GM21786 (cell line): ENCODE data around the gene FGGY.
"Not testable (repeated sequence)": the region's sequence is repeated elsewhere in the genome, so short reads cannot be mapped to it uniquely, and the experiment has no call there.

ENCODE experiments used
- ATAC-seq: cut with Tn5 transposase; IDR thresholded peaks from one replicate; pipeline ENCODE4 v1.9.1; 2021; ENCODE audit not compliant: unreplicated experiment

Gene FGGY

DNA sequence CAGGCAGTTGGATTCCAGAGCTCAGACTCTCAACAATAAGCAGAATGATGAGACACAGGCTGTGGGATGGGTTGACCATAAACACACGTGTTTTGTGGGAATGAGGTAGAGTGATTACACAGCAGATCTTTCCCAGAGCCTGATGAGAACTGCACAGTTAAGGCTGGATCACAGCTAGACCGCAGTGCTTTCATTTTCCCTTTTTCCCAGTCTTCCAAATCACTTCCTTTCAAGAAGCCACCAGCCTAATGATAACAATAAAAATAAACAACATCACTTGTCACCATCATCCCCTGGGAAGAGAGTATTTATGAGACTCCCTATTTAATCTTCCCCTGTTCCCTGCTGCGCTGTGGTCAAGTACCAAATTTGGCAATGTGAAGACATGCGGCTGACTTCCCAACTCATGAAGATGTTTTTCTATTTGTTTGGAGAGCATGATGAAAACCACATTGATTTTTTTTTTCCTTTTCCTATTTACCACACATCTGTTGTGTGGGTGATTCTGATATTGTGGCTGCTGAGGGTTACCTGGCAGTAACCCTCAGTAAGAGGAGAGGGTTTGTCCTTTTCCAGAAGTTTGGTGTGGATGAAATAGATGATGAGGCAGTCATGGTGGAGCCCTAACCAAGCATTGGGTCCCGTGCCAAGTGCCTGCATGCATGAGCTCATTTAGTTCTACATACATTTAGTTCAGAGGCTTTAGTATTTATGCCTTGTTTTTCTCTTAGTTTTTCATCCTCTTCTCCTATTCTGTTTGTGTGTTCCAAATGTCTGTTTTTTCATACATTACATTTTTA is 268.9 kb downstream of the FGGY start:
- ATAC-seq, result no peak

DNA sequence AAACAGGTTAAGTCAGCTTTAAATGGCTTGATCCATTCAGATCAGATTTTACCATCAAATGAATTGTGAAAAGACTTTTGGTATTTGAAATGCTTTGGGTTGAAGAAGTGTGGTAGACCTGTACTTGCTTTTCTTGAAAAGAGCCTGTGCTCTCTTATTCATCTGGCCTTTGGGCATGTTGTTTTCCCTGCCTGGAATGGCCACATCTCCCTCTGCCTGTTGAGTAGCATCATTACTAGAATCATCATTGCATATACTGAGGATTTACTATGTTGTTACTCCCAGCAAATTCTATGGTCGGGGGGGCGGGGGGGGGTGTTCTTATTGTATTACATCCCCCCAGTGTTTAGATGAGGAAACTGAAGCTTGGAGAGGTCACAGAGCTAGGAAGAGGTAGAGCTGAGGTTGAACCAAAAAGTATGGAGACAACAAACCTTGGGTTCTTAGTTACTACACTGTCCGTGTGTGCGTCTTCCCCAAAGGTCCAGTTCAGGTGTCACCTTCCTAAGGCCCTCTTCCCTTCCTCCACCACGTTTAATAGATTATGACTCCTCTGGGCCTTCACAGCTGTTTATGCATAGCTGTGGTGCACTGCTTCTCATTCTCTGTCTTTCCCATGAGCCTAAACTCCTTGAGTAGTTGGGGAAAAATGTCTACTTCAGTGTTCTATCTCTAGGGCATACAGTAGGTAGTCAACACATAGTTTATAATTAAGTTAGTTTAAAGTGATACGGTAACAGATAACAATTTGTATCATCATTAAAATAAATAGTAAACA is 271.5 kb downstream of the FGGY start:
- ATAC-seq, result no peak

DNA sequence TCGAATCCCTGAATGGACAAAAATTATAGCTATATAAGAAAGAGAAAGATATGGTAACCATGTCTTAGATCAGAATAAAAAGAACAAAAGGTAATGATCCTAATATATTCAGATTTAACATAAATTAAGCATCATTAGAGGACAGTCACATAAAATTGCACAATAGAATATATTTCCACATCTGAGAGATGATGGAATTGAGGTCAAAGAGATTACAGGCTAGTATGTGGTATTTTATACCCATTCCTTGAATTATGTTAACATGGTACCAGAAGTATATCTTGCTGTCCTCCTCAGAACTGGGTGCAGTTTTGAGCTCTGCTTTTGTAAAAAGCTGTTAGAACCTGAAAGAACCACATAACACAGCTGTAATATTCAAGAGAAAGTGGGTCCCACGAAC is 272.3 kb downstream of the FGGY start:
- no peak for ATAC-seq

DNA sequence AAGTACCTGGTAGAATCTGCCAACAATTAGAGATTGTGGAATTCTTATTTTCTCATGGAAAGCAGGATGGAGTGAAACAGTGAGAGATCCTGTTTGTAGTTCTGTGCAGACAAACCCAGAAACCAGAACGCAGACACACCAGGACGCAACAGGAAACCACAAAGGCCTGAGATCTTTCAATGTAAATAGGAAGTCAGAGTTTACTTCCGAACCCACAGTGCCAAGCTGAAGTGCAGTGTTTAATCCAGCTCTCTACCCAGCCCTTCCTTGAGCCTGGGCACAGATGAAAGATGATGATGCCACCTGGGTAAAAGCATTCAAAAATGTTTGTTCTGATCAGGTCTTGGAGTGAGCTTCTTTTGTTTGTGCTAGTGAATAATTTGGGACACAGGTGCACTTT is 273.6 kb downstream of the FGGY start:
- peak; percentile 81 for ATAC-seq

DNA sequence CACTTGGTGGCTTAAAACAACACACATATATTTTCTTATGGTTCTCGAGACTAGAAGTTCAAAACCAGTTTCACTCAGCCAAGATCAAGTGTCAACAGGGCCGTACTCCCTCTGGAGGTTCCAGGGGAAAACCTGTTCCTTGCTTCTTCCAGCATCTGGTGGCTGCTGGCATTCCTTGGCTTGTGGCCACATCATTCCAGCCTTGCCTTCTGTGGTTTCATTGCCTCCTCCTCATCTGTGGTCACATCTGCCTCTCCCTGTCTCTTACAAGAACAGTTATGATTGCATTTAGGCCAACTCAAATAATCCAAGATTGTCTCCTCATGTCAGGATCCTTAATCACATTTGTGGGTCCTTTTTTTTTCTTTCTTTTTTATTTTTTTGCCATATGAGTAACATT is 277.2 kb downstream of the FGGY start:
- ATAC-seq, result no peak

DNA sequence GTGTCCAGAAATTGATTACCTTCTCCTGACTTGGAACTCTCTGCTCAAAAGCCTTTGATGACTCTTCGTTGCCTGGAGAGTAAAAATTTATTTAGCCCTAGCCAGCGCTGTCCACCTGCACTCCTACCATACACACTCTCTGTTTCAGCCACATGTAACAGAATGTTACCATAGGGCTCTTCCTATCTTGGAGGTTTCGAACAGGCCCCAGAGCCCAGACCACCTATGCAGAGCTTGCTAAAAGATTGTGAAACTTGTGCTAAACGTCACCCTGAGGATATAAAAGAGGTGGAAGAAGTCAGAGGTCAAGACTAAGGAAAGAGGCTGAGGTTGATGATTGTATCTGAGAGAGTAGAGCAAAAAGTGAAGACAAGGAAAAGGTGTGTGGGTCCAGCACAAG is 280.9 kb downstream of the FGGY start:
- ATAC-seq, result no peak

DNA sequence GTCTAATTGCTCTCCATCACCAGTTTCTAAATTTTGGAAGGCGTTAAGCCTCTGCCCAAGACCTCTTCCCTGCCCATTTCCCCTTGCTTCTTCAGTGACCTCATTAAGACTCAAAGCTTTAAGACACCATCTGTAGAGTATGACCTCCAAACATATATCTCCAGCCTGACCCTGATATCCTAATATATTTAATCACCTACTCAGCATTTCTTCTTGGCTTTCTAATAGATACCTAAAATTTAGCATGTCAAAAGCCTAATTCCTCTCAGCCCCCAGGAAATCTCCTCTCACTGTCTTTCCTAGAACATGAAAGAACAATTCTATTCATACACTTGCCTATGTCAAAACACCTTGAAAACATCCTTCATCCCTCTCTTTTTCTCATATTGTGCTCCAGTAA is 282.3 kb downstream of the FGGY start:
- ATAC-seq, result no peak

DNA sequence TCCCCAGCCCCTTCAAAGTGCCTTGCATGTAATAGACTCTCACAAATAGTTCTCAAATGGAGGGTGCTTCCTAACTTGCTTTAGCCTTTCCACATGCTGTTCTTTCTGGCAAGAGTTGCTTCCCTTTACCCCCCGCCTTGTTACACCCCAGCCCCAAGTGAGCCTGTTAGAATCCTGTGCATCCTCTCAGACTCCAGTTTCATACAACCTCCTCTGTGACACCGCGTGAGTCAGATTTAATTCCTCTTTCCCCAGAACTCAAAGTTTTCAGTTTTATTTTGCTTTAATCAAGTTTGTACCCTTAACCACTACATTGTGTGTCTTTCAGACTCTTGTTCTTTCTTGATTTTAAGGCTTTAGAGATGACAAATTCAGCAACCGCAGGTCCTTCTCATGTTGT is 283.4 kb downstream of the FGGY start:
- ATAC-seq, result no peak

DNA sequence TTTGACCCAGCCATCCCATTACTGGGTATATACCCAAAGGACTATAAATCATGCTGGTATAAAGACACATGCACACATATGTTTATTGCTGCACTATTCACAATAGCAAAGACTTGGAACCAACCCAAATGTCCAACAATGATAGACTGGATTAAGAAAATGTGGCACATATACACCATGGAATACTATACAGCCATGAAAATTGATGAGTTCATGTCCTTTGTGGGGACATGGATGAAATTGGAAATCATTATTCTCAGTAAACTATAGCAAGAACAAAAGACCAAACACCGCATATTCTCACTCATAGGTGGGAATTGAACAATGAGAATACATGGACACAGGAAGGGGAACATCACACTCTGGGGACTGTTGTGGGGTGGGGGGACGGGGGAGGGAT is 295.5 kb downstream of the FGGY start:
- ATAC-seq, result not testable (repeated sequence)

DNA sequence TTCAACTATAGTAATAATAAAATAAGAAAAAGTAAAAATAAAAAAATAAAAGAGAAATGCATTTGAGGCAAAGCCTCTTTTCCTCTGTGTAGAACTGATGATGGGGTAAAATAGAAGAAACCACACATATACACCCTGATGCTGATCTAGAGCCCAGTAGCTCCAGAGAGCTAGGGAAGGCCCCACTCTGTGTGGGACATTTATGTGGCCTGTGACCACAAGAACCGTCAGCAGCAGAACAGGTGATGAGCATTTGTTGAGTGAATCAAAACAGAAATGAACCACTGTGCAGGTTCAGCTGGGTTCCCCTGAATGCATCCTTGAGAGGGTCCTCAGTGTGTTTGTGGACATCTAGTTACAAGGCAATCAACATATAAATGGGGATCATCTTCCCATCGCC is 296.0 kb downstream of the FGGY start:
- peak; percentile 68 for ATAC-seq

DNA sequence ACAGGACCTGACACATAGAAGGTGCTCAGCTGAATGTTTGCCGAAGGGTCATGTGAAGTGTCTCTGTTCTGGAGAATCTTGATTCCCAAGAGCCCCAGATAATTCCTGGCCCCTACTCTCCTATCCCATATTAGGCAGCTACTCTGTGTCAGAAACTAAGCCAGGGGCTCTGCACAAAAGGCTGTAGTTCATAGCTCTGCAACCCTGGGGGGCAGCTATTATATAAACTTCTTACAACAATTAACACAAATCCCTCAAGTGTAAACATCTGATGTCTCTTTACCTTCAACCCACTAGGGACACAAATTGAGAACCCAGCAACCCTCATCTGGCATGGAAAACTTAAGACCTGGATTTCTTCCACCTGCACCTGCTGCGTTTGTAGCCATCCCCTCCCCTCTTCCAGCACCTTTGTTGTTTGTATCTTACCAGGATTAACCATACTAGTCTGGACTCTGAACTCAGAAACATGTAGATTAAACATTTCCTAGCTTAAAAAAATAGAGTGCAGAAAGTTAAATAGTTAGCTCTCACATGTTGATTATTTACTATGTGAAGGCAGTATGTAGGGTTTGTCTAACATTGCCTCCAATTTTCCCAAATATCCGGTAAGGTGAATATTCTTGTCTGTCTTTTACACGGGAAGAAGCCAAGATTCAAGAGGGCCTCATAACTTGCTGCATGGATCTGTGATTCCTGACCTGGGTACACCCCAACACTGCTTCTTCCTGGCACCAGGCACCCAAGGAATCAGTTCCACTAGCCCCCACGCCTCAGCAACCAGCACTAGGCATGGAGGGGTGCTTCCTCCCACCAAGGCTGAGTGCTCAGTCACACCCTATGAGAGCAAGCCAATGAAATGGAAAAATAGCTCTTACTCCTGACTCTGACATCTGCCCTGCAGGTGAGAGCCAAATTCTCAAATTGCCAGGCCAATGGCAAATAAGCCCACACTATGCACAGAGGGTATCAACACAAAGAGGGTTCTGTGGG is 297.2 kb downstream of the FGGY start:
- no peak for ATAC-seq

DNA sequence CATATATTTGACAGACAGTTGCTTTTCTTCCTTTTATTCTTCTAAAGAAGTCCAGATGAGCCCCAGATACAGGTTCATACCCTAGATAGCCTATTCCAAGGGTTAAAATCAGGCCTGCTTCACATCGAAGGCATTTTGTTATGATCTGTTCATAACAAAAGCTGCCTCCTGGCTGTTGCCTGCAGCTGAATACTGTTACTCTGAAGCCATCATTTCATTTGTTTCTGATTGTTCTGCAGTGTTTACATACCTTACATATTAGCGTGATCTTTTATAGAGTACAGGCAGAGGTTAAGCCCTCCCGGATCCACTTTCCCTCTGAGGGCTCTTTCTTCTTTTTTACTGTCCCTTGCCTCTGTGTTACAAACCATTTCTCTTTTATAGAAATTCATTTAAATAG is 298.9 kb downstream of the FGGY start:
- ATAC-seq, result no peak

DNA sequence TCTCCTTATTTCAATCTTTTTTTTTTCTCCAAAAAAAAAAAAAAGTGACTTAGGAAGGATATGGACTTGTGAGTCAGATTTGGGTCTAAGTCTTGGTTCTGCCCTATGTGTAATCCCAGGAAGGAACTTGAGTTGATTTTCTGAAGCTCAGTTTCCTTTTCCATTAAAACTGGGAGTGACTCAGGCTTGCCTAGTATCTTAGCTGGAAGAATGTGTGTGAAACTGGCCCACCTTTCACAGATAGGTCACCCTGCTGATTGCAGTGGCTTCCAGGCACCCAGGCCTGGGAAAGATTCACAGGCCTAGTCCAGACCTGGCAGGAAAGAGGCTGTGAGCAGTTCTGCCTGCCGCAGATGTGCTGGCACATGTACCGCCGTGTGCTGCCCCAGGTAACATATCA is 299.5 kb downstream of the FGGY start:
- ATAC-seq, result no peak

DNA sequence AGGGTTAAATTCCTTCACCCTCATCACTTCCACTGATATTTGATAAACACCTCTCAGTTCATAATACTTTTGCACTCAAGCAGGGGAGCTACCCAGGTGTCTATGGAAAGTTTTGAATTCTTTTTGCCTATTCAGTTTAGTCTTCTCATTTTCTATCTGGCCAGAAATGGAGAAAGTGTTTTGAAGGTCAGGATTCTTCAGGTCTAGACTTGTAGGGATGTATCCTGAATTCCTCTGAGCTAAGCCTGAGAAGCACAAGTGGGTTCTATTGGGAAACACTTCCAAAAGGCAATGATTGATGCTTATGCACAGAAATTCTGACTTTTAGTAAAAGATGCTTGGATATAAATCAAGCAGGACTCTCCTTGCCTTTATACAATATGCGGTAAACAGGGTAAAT is 300.1 kb downstream of the FGGY start:
- no peak for ATAC-seq

DNA sequence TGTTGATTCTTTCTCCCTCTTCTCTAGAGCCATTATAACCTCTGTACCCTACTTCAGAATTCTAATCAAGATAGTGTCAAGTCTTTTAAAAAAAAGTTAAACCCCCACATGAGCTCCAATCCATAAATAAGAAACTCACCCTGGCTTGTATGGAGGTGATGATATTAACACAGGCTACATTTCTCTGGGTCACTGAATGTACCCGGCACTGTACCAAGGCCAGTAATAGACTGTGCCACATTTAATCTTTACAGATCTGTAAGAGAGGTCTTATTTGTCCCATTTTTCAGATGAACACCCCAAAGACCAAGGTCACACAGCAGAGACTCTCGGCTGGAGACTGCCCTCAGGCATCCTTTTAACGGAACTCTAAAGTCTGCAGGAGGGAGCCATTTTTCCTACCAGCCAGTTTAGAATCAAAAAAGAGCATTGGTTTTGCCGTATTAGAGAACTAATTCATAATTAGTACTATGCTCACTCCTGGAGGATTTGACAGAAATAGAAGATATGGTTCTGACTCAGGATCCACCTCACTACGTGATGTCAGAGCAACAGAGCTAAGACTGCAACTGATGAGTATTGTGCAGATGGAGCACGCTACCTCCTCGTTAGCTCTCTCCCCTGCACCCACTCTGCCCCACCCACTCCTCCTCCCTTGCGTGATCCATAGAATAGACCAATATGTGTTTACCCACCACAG is 300.7 kb downstream of the FGGY start:
- ATAC-seq, result no peak

DNA sequence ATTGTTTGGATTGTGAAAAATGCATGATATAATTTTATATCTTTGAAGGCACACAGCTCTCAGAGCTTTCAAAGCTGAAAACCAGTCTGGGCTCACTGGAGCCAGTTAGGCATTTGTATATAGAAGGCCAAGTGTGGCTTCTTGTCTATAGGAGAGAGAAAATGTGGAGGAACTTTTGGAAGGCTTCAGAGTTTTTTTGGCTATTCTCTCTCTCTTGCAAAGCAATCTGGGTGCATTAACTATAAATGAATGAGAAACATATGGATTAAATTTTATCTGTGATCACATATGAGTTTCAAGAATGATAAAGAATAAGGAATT is 301.2 kb downstream of the FGGY start:
- ATAC-seq, result no peak

DNA sequence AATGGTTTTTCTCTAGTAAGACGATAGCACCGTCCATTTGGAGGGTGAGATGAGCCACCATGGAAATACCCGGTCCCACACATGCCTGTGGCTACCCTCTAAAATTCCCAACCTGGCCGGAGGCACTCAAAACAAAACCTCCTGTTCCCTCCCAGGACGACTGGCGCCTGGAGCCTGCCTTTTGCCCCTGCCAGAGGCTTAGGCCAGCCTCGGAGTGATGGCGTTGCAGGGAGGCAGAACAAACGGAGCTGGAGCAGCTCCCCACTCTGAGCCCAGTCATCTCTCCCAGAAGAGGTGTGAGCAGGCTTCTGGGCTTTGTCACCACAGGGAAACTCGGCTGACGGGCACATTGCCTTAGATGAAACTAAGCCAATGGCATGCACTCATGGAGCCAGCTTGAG is 304.1 kb downstream of the FGGY start:
- no peak for ATAC-seq

DNA sequence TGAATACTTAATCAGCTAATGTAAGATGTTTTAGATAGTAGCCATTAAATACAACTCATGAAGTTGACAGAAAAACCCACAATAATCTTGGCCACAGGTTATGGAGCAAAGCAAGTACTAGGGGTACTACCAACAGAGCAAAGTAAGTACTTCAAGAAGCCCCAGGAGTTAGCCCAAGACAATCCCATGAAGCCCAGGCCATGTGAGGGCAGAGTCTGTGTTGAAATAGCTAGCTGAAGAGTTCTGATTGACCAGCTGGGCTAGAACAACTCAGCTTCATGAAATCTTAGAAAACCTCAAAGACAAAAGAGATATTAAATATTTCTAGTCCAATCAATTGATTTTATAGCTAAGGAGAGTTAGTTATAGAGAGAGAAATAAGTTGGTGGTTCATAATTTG is 304.9 kb downstream of the FGGY start:
- no peak for ATAC-seq

DNA sequence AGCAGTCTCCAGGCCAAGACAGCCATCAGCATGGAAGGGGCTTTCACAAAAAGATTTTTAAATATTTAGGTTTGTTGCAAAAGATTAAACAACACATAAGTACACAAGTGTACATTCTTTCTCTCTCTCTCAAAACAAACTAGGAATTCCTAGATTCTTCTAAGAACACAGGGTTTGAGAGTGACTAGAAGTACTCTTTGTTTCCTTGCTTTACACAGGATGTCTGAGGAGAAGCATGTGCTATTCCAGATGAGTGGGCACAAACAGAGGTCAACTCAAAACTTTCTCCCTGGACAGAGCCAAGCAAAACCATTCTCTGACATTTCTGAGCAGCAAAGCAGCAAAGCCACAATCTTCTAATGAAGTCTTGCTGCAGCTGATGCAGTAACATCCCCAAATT is 307.3 kb downstream of the FGGY start:
- no peak for ATAC-seq

DNA sequence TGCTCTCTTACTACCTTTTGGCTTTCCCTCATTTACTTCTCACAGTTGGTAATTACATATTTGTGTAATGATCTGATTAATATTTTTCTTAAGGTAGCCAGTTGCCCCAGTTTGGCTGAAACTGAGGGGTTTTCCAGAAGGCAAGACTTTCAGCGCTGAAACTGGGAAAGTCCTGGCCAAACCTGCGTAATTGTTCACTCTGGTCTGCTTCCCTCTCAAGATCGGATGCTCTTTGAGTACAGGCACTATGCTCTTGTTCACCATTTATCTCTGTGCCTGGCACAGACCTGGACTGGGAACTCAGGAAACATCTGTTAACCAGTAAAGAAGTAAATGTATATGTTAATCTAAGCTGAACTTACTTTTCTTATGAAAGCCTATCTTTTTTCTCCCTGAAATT is 308.3 kb downstream of the FGGY start:
- ATAC-seq, result no peak

DNA sequence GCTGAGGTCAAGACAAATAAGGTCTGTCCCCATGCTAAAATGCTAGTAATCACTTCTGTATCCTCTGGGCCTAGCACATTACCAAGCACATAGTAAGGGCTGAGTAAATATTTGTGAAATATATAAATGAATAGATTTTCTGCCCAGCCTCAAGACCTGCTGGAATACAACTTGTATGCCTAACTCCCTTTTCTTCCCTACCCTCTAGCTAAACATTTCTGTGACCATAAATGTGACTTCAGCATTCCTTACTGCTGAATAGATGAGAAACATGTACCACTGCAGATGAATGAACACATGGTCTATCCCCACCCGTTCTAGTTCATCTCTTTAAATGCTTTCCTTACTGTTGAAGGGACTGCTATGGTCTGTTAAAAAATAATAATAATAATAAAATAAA is 308.9 kb downstream of the FGGY start:
- no peak for ATAC-seq
